ENCODE measurements around the gene NUP93.

The NUP93 gene

GRCh38 chr16:56729735-56730662 is at the start of gene NUP93:
TSS of gene NUP93 (plus strand) at chr16:56730129. CDS start at chr16:56748248, 18,119 bp downstream.
- peak; percentile 78 to 84 for DNase-seq (ENCODE audit: low read depth in 2 of 2)

GRCh38 chr16:56681939-56682702 is 47.8 kb upstream of the NUP93 start, which contains the start of gene MT1X:
TSS of gene MT1X (plus strand) at chr16:56682470. CDS start at chr16:56682541, 71 bp downstream.
- DNase-seq (ENCODE audit: low read depth in 2 of 2) = peak; percentile 67 to 74

- no peak for DNase-seq (ENCODE audit: low read depth in 2 of 2)
These were observed 47.1 kb upstream of the NUP93 start for GRCh38 chr16:56682703-56683397.

GRCh38 chr16:56683424-56684172 is 46.3 kb upstream of the NUP93 start:
- no peak for DNase-seq (ENCODE audit: low read depth in 2 of 2)

GRCh38 chr16:56684256-56684925 is 45.5 kb upstream of the NUP93 start:
- DNase-seq (ENCODE audit: low read depth in 2 of 2) = no peak

GRCh38 chr16:56684926-56685590 is 44.9 kb upstream of the NUP93 start:
- no peak for DNase-seq (ENCODE audit: low read depth in 2 of 2)

- DNase-seq (ENCODE audit: low read depth in 2 of 2) = no peak
These were observed 43.2 kb upstream of the NUP93 start for GRCh38 chr16:56686758-56687157.

GRCh38 chr16:56688762-56689161 is 41.2 kb upstream of the NUP93 start:
- no peak for DNase-seq (ENCODE audit: low read depth in 2 of 2)

GRCh38 chr16:56689171-56689570 is 40.8 kb upstream of the NUP93 start:
- DNase-seq (ENCODE audit: low read depth in 2 of 2) = no peak

GRCh38 chr16:56690420-56691122 is 39.4 kb upstream of the NUP93 start:
- no peak for DNase-seq (ENCODE audit: low read depth in 2 of 2)

GRCh38 chr16:56691885-56692284 is 38.0 kb upstream of the NUP93 start:
- DNase-seq (ENCODE audit: low read depth in 2 of 2) = no peak

- DNase-seq (ENCODE audit: low read depth in 2 of 2) = no peak
These were observed 34.7 kb upstream of the NUP93 start for GRCh38 chr16:56695246-56695645.

GRCh38 chr16:56697456-56698155 is 32.3 kb upstream of the NUP93 start:
- DNase-seq (ENCODE audit: low read depth in 2 of 2) = no peak

GRCh38 chr16:56700195-56700594 is 29.7 kb upstream of the NUP93 start:
- DNase-seq (ENCODE audit: low read depth in 2 of 2) = no peak

GRCh38 chr16:56700631-56701030 is 29.3 kb upstream of the NUP93 start:
- no peak for DNase-seq (ENCODE audit: low read depth in 2 of 2)

- DNase-seq (ENCODE audit: low read depth in 2 of 2) = no peak
These were observed 28.4 kb upstream of the NUP93 start for GRCh38 chr16:56701534-56701933.

- DNase-seq (ENCODE audit: low read depth in 2 of 2) = no peak
These were observed 27.1 kb upstream of the NUP93 start for GRCh38 chr16:56702836-56703235.

GRCh38 chr16:56708525-56709442 is 21.1 kb upstream of the NUP93 start:
- DNase-seq (ENCODE audit: low read depth in 2 of 2) = no peak
